NCI-H524 treated with DMSO at 0.1 percent for 48 hours (cell line): ENCODE results near the gene ADAMTS9.

Experiments used
- DNase-seq: peaks from one replicate; lab custom pipeline; 2025; lab: John Stamatoyannopoulos, UW

The ADAMTS9 gene, protein sequence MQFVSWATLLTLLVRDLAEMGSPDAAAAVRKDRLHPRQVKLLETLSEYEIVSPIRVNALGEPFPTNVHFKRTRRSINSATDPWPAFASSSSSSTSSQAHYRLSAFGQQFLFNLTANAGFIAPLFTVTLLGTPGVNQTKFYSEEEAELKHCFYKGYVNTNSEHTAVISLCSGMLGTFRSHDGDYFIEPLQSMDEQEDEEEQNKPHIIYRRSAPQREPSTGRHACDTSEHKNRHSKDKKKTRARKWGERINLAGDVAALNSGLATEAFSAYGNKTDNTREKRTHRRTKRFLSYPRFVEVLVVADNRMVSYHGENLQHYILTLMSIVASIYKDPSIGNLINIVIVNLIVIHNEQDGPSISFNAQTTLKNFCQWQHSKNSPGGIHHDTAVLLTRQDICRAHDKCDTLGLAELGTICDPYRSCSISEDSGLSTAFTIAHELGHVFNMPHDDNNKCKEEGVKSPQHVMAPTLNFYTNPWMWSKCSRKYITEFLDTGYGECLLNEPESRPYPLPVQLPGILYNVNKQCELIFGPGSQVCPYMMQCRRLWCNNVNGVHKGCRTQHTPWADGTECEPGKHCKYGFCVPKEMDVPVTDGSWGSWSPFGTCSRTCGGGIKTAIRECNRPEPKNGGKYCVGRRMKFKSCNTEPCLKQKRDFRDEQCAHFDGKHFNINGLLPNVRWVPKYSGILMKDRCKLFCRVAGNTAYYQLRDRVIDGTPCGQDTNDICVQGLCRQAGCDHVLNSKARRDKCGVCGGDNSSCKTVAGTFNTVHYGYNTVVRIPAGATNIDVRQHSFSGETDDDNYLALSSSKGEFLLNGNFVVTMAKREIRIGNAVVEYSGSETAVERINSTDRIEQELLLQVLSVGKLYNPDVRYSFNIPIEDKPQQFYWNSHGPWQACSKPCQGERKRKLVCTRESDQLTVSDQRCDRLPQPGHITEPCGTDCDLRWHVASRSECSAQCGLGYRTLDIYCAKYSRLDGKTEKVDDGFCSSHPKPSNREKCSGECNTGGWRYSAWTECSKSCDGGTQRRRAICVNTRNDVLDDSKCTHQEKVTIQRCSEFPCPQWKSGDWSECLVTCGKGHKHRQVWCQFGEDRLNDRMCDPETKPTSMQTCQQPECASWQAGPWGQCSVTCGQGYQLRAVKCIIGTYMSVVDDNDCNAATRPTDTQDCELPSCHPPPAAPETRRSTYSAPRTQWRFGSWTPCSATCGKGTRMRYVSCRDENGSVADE (N-terminal part only)

DNA sequence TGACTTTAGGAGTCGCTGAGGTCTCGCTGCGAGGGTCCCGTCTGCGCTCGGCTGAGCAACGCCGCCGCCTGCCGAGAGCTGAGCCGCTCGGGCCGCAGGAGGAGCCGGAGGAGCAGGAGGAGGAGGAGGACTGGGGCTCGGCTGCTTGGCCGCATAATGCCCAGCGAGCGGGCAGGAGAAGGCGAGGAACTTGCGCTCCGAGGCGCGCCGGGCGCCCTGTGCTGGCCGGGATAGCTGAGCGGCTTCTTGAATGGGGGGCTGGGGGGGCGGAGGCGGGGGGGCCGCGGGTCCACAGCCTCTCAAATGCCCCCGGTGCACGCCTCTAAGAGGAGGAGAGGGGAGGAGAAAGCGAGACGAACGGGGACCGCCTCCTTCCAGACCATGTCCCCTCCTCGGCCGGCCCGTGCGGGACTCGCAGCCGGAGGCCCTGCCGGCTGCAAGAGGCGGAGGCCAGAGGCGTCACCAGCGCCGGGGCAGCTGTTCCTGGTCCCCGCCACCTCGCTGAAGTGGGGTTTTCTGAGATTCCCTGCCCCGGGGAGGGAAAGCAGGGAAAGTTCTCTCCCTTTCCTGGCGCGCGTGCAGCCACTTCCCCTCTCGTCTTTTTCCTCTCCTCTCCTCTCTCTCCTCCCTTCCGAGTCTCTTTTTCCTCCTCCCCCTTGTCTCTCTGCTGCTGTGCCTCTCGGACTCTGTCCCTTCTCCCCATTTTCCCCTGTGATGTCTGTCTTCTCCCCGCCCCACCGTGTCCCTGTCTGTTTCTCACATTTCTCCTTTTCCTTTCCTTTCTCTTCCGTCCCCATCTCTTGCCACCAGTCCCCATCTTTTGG, at the start of gene ADAMTS9:
Gene ADAMTS9 (minus strand): TSS at position 220 of the 824 bp plus-strand sequence. CDS start 343 bp downstream, outside the sequence.
- no peak for DNase-seq

DNA sequence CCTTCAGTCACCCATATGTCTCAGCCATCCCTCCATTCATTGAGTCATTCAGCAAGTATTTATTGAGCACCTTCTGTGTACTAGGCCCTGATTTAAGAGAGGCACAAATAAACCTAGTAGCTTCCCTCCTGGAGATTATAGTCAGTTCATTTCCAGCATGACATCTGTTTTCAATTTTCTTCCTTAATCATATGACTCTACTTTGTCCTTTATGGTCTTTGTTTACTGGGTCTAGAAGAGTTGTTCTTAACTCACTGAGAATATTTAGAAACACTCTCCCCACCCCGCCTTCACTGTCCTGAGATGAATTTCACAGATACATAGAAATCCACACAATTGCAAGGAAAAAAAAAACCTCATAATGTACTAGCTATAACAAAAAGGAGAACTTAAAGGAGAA, 44.8 kb upstream of the ADAMTS9 start:
- DNase-seq: no peak

DNA sequence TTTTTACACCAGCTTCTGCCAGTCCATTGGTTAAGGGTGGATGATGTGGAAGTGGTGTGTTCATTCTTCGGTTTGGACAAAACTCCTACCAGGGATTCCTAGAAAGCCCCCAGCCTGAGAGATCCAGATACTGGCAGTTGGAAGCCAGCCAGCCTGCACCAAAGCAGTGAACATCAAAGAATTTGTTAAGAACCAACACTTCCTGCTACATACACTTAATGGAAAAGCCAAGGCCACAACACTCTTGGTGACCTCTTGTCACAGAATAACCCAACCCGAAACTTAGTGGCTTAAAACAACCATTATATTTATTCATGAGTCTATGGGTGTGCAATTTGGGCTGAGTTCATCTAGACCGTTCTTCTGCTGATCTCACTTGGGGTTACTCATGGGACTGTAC, 42.9 kb upstream of the ADAMTS9 start:
- DNase-seq: no peak

DNA sequence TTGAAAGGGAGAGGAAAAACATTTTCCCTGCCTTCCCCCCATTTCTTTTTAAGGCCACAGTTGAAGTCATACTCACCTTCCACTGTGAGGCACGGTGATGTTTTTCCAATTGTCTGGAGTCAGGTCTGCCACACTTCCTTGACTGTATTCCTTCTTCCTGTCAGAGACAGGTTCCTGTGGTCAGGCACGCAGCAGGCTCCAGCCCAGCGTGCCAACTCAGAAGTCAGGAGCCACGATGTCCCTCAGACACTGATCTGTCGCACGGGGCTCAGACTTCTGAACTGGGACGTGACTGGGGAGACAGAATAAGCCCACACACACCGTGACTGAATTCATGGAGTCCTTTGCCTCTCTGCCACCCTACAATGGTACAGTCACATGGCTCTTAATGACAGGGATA, 41.2 kb upstream of the ADAMTS9 start:
- DNase-seq: no peak

DNA sequence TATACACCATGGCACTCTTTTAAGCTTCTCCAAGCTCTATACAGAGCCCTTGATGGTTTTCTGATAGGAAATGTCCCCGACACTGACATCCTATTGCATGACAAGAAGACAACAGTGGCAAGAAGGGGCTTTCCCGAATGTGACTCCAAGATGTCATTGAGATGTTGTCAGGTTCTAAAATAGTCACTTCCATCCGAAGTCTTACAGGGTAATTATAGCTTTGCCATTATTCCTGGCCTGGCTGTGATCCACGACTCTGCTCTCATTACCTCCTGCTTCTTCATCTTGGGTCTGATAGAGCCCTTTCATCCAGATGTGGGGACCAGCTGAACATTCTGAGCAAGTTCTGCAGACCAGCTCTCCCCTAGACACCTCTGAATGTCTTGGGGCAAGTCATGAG, 40.6 kb upstream of the ADAMTS9 start:
- DNase-seq: no peak

DNA sequence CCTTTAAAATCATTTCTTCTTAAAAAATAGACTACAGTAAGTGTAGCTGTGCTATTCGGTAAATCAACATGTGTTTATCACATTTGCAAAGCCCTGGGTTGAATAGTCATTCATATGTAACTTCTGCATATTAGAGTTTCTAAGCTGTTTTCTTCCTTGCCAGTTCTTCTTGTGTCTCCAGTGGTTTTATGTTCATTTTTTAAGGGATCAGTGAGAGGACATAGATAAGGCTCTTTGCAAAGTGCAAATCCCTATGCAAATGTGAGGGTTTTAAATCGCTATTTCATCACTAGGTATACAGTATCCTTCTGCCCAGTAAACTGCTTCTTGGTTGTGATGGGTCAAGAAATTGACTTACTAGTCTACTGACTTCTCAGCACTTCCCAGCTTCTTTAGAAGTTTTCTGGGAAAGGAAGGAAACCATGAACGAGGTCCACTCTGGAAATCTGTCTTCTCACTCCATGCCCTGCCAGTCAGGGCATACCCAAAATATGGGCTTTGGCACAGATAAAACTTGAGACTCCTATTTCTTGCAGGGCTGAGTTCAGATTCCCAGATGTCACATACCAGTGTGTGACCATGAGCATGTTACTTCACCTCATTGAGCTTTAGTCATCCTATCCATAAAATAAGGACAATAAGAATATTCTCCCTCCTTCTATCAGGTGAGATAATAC, 38.8 kb upstream of the ADAMTS9 start:
- no peak for DNase-seq

DNA sequence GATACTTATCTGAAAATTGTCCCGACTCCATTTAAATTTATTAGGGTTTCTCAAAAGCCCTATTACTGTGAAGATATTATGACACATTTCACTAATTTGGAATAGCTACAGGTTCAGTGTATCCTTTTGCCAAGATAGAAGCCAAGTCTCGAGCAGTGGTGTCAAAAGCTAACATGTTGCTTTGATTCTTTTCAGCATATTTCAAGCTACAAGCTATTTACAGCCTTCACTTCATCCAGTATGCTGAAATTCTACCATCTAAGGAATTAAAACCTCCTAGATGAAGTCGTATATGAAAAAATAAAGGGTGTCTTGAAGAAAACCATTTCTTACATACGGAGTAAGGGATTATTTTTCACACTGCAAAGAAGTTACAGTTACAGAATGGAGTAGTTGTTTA, 31.2 kb upstream of the ADAMTS9 start:
- no peak for DNase-seq

DNA sequence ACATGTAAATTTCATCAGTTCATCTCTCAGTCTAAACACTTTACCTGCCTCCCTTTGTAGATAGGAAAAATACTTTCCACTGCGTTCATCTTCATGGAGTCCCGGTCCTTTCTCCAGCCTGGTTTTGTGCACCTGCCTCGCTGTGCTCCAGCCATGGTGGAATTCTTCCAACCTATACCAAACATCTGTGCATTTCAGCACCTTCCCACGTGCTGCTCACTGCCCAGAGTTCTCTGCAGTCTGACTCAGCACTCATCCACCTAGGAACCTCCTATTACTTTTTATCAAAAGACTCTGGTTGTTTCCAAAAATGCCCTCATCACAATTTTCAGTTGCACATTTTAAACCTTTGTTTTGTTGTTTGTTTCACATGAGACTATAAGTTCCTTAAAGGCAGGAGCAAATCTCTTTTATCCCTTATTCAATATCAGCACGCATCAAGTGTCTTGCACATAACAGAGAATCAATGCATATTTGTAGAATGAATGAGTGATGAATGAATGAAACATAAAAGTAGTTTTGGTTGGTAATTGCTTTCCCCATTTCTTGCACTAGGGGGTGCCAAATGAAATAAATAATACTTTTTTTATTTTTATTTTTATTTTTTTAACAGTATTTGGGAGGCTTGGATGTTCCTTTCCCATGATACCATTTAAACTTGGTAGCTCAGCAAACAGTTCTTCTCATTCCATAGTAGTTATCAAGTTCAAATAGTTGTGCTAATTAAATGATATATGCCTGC, 30.2 kb upstream of the ADAMTS9 start:
- DNase-seq: no peak

DNA sequence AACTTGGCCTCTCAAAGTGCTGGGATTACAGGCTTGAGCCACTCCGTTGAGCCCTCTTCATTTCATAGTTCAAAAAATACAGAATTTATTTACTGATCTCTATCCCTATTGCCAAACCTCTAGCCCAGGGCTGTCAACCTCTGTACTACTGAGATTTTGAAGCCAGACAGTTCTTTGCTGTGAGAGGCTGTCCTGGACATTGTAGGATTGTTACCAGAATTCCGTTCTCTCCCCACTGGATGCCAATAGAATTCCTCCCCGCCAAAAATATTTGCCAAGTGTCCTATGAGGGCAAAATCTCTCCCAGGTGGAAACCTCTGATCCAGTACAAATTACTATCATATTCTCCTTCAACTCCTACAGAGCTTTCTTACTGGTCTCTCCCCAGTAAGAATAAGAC, 29.6 kb upstream of the ADAMTS9 start:
- no peak for DNase-seq

DNA sequence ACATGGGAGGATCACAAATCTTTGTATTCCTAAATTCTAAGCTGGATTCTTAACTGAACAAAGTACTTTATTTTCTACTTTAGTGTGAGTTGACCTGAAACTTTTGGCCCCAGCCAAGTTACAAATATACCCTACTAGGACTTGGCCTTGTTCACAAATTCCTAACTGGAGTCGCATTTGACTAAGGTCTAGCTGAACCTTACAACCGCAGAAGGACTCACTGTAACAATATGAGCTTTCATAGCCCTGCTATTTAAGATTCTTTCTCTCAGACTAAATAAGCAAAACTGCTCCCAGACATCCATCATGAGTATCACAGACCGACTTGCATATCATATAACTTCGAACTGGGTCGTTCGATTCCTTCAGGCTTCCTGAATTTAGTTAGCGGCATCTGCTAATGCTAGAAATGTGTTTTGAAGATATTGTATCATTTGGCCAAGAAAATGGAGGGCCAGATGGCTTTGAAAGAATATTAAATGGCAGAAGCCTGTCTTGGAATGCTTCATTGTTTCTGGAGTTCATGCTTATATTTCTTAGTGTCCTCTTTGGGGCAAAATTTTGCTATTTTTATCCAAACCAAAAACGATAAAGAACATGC, 28.4 kb upstream of the ADAMTS9 start:
- no peak for DNase-seq

DNA sequence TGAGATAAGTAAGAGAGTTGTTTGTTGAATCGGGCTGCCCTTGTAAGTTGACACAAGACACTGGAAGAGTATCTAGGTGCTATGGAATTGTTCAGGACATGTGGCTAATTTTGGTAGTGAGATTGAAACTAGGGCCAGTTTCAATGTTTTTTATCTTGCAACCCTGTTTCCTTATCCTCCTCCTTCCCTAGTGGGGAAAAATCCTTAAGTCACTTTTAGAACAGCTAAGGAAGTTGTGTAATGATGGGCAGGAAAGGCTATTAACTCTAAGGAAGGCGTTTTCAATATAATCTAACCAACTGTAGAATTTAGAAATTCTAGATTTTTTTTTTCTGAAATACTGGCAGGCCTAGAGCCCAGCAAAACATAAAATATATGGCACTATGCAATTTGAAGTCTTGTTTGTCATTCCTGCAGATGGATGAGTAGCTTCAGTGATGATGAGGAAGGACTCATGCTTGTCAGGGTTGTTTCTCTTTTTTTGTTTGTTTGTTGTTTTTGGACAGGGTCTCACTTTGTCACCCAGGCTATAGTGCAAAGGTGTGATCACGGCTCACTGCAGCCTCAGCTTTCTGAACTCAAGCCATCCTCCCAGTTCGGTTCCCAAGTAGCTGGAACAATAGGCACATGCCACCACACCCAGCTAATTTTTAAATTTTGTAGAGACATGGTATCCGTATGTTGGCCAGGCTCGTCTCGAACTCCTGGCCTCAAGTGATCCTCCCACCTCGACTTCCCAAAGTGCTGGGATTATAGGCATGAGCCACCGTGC, 27.6 kb upstream of the ADAMTS9 start:
- no peak for DNase-seq

DNA sequence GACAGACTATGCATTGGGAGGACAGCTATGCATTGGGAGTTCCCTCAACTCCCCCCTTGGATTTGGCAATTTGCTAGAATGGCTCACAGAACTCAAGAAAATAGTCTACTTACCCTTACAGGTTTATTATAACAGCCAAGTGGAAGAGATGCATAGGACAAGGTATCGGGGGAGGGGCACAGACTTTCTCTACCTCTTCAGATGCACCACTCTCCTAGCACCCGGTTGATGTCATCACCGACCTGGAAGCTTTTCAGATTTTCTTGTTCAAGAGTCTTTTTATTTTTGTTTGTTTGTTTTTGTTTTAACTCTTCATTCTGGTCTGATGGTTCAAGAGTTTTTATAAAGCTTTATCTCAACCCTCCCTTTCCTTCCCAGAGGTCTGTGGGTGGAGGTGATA, 20.7 kb upstream of the ADAMTS9 start:
- no peak for DNase-seq

DNA sequence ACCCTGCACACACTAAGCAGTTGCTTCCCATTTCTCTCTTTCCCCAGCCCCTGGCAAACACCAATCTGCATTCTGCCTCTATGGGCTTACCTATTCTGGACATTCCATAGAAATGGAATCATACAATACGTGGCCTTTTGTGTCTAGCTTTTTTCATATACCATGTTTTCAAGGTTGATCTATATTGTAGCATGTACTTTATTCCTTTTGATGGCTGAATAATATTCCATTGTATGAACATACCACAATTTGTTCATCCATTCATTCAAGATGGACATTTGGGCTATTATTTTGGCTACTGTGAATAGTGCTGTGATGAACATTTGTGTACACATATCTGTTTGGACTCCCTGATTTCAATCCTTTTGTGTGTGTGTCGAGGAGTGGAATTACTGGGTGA, 18.1 kb upstream of the ADAMTS9 start:
- DNase-seq: no peak

DNA sequence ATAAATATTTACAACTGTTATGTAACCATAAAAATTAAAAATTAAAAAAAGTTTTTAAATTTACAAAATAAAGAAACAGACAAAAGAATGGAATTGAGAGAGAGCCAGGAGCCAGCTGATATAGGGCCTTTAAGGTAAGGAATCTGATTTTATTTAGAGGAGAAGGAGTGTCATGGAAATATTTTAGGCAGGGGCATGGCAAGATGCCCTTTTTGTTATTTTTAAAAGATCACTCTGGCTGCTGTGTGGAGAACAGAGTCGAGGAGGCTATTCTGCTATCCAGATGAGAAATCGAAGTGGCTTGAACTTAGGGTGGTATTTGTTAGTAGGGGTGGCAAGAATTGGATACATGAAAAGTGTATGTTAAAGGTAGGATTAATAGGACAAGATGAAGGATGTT, 9.1 kb upstream of the ADAMTS9 start:
- no peak for DNase-seq

DNA sequence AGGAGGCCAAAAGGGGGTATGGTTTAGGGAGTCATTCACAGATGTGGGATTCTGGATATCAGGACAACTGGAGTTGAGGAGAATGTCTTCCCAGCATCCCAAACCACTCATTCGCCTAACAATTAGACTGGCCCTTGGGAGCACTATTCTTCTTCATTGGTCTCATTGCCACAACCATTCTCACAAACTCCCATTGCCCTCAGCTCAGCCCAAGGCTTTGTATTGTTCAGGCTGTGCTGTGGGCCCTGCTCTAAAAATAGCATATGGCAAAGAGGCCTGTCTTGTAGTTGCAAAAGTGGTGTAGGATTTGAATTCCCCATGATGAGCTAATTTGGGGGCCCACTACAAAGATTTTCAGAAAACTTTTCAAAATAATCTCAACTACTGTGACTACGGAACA, 6.3 kb upstream of the ADAMTS9 start:
- no peak for DNase-seq

DNA sequence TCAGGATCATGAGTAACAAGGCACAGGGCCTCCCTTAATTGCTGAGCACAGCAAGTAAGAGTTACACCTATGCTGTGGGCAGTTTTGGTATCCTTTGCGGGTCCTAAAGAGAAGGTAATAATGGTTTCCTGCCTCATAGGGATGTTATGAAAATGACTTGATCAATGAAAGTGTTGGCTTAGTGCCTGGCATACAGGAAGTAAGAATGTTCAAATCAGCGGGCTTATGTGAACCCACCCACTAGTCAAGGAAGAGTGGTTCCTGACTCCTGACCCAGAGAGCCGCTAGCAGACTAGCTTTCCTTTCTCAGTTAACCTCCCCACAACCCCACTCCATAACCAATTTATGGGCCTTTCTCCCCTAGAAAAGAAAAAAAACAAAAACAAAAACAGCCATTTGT, 5.2 kb upstream of the ADAMTS9 start:
- no peak for DNase-seq

DNA sequence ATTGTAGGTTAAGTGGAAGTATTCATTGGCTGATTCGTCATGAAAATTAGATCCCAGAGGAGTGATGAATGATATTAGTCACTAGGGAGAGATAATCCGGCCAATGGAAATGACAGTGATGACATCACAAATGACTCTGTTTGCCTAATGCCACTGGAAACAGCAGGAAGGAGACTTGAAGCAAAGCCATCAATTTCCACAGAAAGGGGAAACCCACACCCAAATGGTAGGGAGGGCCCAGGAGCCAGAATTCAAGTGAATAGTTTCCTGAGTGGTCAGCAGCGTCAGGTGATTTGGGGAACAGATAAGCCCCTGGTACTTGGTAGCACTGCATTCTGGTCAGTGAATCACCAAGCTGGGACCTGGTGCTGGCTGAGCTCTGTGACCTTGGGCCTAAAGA, 3.3 kb upstream of the ADAMTS9 start:
- DNase-seq: no peak

DNA sequence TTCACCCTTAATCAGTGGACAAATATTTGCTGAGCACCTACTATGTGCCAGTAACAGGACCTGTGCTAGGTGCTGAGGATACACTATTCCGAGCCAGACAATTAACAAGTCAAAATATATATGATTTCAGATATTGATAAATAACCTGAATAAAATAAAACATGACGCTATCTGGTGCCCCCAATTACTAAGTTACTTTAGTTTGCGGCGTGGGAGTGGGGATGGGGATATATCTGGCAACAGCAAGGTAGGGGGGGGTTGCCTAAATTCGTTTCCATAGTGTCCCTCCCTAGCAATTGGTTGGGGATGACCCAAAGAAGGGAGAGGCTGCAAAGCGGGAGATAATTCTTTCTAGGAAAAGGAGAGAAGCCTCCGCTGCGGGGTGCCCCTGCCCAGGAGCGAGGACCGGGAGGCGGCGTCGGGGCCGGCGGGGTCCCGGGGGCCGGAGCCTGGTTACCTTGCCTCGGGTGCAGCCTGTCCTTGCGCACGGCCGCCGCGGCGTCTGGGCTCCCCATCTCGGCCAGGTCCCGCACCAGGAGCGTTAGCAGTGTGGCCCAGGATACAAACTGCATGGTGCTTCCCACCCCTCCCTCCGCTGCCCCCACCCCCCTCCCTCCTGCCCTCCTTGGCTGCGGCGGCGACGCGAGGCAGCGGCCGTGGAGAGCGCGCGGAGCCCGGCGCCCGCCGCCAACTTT, 567 bp downstream of the ADAMTS9 start:
- DNase-seq: no peak
